Skeletal muscle tissue (tissue), 4 donors: ENCODE results near the gene TSEN54. TPM values are rescaled to one million over a fixed set of nuclear protein-coding genes. Genes with fewer than 3 reads are reported as not detected.
"Not testable (repeated sequence)": the region's sequence is repeated elsewhere in the genome, so short reads cannot be mapped to it uniquely, and the experiment has no call there.

ENCODE experiments used
- H3K27ac ChIP-seq: one replicate; pipeline ENCODE4 v1.7.0; 2013; ENCODE audit warnings: mild to moderate bottlenecking, low read depth, low read length, inconsistent platforms
- H3K27me3 ChIP-seq, 3 donors: one replicate each; pipeline ENCODE4 v1.7.0; 2013; ENCODE audit warnings: low read length in 3 of 3; ENCODE audit not compliant: control insufficient read depth in 3 of 3, insufficient read depth in 3 of 3
- H3K36me3 ChIP-seq, 3 donors: one replicate each; pipeline ENCODE4 v1.7.0; 2013; ENCODE audit warnings: low read length in 3 of 3; ENCODE audit not compliant: control insufficient read depth in 3 of 3, insufficient read depth in 3 of 3
- H3K4me1 ChIP-seq, 3 donors: one replicate each; pipeline ENCODE4 v1.7.0; 2013; ENCODE audit warnings: low read length in 3 of 3, mild to moderate bottlenecking in 3 of 3; ENCODE audit not compliant: control insufficient read depth in 3 of 3, insufficient read depth in 3 of 3
- H3K4me3 ChIP-seq, 3 donors: one replicate each; pipeline ENCODE4 v1.7.0; 2013; ENCODE audit warnings: low read length in 3 of 3
- H3K9ac ChIP-seq, 3 donors: one replicate each; pipeline ENCODE4 v1.7.0; 2013; ENCODE audit warnings: low read length in 3 of 3, mild to moderate bottlenecking in 3 of 3, moderate library complexity in 2 of 3, low read depth in 1 of 3
- H3K9me3 ChIP-seq, 3 donors: one replicate each; pipeline ENCODE4 v1.7.0; 2013; ENCODE audit warnings: low read length in 3 of 3; ENCODE audit not compliant: control insufficient read depth in 3 of 3
- total RNA-seq: library from RNA; depleted of rRNA; stranded (reverse); fragments of >200 nt; gene quantifications from one replicate; pipeline ENCODE4 v1.2.3, GENCODE V29; 2014
- donor health status: Osteomylitis.

TSEN54 gene
- total RNA-seq, 1 donor from 2014 or later: 15.7 TPM

- Histone ChIP-seq H3K4me3 (peak overlapping the region; percentile 11 to 67 (median 41)), H3K9ac (peak overlapping the region; percentile 34 to 71 (median 57)), H3K27ac (peak overlapping the region; percentile 66), H3K9me3 (no peaks in the 10 kb centered on the region), H3K36me3 (peaks cover 12 to 15% (median 13%) of the 10 kb centered on the region in 3 donors), H3K4me1 (peaks cover 71 to 84% (median 76%) of the 10 kb centered on the region in 3 donors), H3K27me3 (no peaks in the 10 kb centered on the region)
Observed at GRCh38 chr17:75476752-75477489, 39.4 kb upstream of the TSEN54 start.

- not testable (repeated sequence) for H3K27me3 ChIP-seq, H3K4me3 ChIP-seq, H3K9me3 ChIP-seq
- peaks cover 72 to 82% (median 79%) of the 10 kb centered on the region in 3 donors for H3K4me1 ChIP-seq
- H3K27ac ChIP-seq: peak overlapping the region; percentile 66
- peaks cover 7 to 11% (median 8%) of the 10 kb centered on the region in 3 donors for H3K36me3 ChIP-seq
- H3K9ac ChIP-seq: peak overlapping the region in 1 of 3 donors; percentile 71
Observed at GRCh38 chr17:75477490-75477862, 38.9 kb upstream of the TSEN54 start.

GRCh38 chr17:75478508-75478907, 37.8 kb upstream of the TSEN54 start:
- no peak overlapping the region for H3K4me3 ChIP-seq
- H3K4me1 ChIP-seq: peaks cover 72 to 82% (median 78%) of the 10 kb centered on the region in 3 donors
- no peaks in the 10 kb centered on the region for H3K9me3 ChIP-seq
- no peaks in the 10 kb centered on the region for H3K27me3 ChIP-seq
- H3K36me3 ChIP-seq: peaks cover 0 to 7% (median 2%) of the 10 kb centered on the region in 3 donors
- H3K9ac ChIP-seq: no peak overlapping the region
- peak overlapping the region; percentile 44 for H3K27ac ChIP-seq

- Histone ChIP-seq H3K4me3 (no peak overlapping the region), H3K9me3 (no peaks in the 10 kb centered on the region), H3K27me3 (no peaks in the 10 kb centered on the region), H3K27ac (peak overlapping the region; percentile 44), H3K36me3 (peaks cover 0 to 4% (median 0%) of the 10 kb centered on the region in 3 donors), H3K9ac (peak overlapping the region in 2 of 3 donors; percentile 5 to 57), H3K4me1 (peaks cover 73 to 83% (median 78%) of the 10 kb centered on the region in 3 donors)
Observed at GRCh38 chr17:75480281-75480680, 36.0 kb upstream of the TSEN54 start.

GRCh38 chr17:75481194-75482068, 34.9 kb upstream of the TSEN54 start:
- H3K9ac ChIP-seq: peak overlapping the region in 2 of 3 donors; percentile 53 to 57
- H3K36me3 ChIP-seq: peaks cover 0 to 4% (median 2%) of the 10 kb centered on the region in 3 donors
- H3K27ac ChIP-seq: peak overlapping the region; percentile 36

GRCh38 chr17:75482098-75482942, 34.0 kb upstream of the TSEN54 start:
- Histone ChIP-seq H3K9ac (peak overlapping the region in 1 of 3 donors; percentile 45), H3K27me3 (no peaks in the 10 kb centered on the region), H3K27ac (peak overlapping the region; percentile 82), H3K4me1 (peaks cover 70 to 84% (median 78%) of the 10 kb centered on the region in 3 donors), H3K9me3 (no peaks in the 10 kb centered on the region), H3K36me3 (peaks cover 2 to 5% (median 3%) of the 10 kb centered on the region in 3 donors), H3K4me3 (peak overlapping the region in 1 of 3 donors; percentile 6)

More at GRCh38 chr17:75481194-75482068, 34.9 kb upstream of the TSEN54 start:
- Histone ChIP-seq H3K9me3 (no peaks in the 10 kb centered on the region), H3K4me1 (peaks cover 73 to 84% (median 78%) of the 10 kb centered on the region in 3 donors), H3K27me3 (no peaks in the 10 kb centered on the region), H3K4me3 (no peak overlapping the region)

- Histone ChIP-seq H3K4me1 (peaks cover 81 to 93% (median 87%) of the 10 kb centered on the region in 3 donors), H3K4me3 (no peak overlapping the region), H3K9ac (peak overlapping the region in 2 of 3 donors; percentile 50 to 54), H3K36me3 (peaks cover 2 to 6% (median 3%) of the 10 kb centered on the region in 3 donors), H3K27ac (no peak overlapping the region), H3K9me3 (no peaks in the 10 kb centered on the region), H3K27me3 (no peaks in the 10 kb centered on the region)
Observed at GRCh38 chr17:75485688-75486087, 30.6 kb upstream of the TSEN54 start.

GRCh38 chr17:75486151-75486550, 30.2 kb upstream of the TSEN54 start:
- H3K4me3 ChIP-seq: no peak overlapping the region
- peaks cover 4 to 7% (median 6%) of the 10 kb centered on the region in 3 donors for H3K36me3 ChIP-seq
- H3K9me3 ChIP-seq: no peaks in the 10 kb centered on the region
- H3K27ac ChIP-seq: no peak overlapping the region
- no peaks in the 10 kb centered on the region for H3K27me3 ChIP-seq
- H3K9ac ChIP-seq: peak overlapping the region in 2 of 3 donors; percentile 50 to 54
- H3K4me1 ChIP-seq: peaks cover 81 to 93% (median 87%) of the 10 kb centered on the region in 3 donors

GRCh38 chr17:75486951-75487350, 29.4 kb upstream of the TSEN54 start:
- Histone ChIP-seq H3K27ac (no peak overlapping the region), H3K4me3 (peak overlapping the region in 2 of 3 donors; percentile 2 to 49), H3K27me3 (no peaks in the 10 kb centered on the region), H3K9ac (peak overlapping the region in 1 of 3 donors; percentile 47), H3K4me1 (peaks cover 75 to 92% (median 80%) of the 10 kb centered on the region in 3 donors), H3K9me3 (no peaks in the 10 kb centered on the region), H3K36me3 (peaks cover 12 to 15% (median 14%) of the 10 kb centered on the region in 3 donors)
